ENCODE measurements around the gene WBP1L. TPM values are rescaled to one million over a fixed set of nuclear protein-coding genes. Genes with fewer than 3 reads are reported as not detected.

WBP1L gene
- total and polyA plus RNA-seq, 2 experiments from 2014 or later: 7.0 to 55.7 TPM

- no peaks in the 10 kb centered on the region for H3K9me2 ChIP-seq (ENCODE audit: insufficient read depth)
- no peaks in the 10 kb centered on the region; the same call in none of the 2 replicates for H4K20me1 ChIP-seq (replicated peaks; ENCODE audit: insufficient read depth)
- no peaks in the 10 kb centered on the region for H3K27me3 ChIP-seq (ENCODE audit: insufficient read depth)
- H3K27ac Mint-ChIP-seq: no peak overlapping the region
- no peak overlapping the region for H2AFZ ChIP-seq
- H3K27ac ChIP-seq (ENCODE audit: low read depth): no peak overlapping the region
- peaks cover 1% of the 10 kb centered on the region; the same call in 1 of the 2 replicates for H3K4me1 ChIP-seq (ENCODE audit: insufficient read depth)
- H3F3A ChIP-seq (replicated peaks; ENCODE audit: low read depth): 0 out of 2 replicates have a peak, but pooled peaks cover 3% of the 10 kb centered on the region
- H3K79me2 ChIP-seq (replicated peaks; ENCODE audit: insufficient read depth): peaks cover 20% of the 10 kb centered on the region
- H3K4me1 Mint-ChIP-seq: peaks cover 9% of the 10 kb centered on the region; the same call in 2 of the 3 replicates
- TF ChIP-seq CTCF (conservative IDR thresholded peaks at IDR 0.05; ENCODE audit: low read depth in 2 of 2): no peak
- no peak for TF ChIP-seq STAT1 (IDR thresholded peaks at IDR 0.05; ENCODE audit: unreplicated experiment)
- TF ChIP-seq EZH2 (IDR thresholded peaks at IDR 0.05; ENCODE audit: low read depth, unreplicated experiment): no peak
- no peak for TF ChIP-seq ZNF331 (CRISPR knock-in tag; IDR thresholded peaks at IDR 0.05; ENCODE audit: low read depth)
- TF ChIP-seq NANOG (IDR thresholded peaks at IDR 0.05; ENCODE audit: borderline replicate concordance): no peak
- TF ChIP-seq JUNB (IDR thresholded peaks at IDR 0.05; ENCODE audit: unreplicated experiment): no peak
- no peak for TF ChIP-seq CREB1 (CRISPR knock-in tag; IDR thresholded peaks at IDR 0.05; ENCODE audit: low read depth)
- TF ChIP-seq, protein P1, sequence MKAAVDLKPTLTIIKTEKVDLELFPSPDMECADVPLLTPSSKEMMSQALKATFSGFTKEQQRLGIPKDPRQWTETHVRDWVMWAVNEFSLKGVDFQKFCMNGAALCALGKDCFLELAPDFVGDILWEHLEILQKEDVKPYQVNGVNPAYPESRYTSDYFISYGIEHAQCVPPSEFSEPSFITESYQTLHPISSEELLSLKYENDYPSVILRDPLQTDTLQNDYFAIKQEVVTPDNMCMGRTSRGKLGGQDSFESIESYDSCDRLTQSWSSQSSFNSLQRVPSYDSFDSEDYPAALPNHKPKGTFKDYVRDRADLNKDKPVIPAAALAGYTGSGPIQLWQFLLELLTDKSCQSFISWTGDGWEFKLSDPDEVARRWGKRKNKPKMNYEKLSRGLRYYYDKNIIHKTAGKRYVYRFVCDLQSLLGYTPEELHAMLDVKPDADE (IDR thresholded peaks at IDR 0.05): no peak
- no peak for TF ChIP-seq EZH2phosphoT487 (IDR thresholded peaks at IDR 0.05; ENCODE audit: unreplicated experiment)
- no peak for TF ChIP-seq ZNF462 (CRISPR knock-in tag; IDR thresholded peaks at IDR 0.05)
- no peak for TF ChIP-seq REST (IDR thresholded peaks at IDR 0.05; ENCODE audit: unreplicated experiment)
- no peak for TF ChIP-seq POLR2AphosphoS5 (IDR thresholded peaks at IDR 0.05; ENCODE audit: low read depth)
- no peak for TF ChIP-seq ZNF114 (CRISPR knock-in tag; IDR thresholded peaks at IDR 0.05)
- DNase-seq (ENCODE audit: low spot score) (no peak), ATAC-seq (no peak)
- no peaks in the 10 kb centered on the region for H3K9me3 Mint-ChIP-seq
- H3K36me3 Mint-ChIP-seq (ENCODE audit: low read depth): no peaks in the 10 kb centered on the region
- H3K36me3 ChIP-seq (ENCODE audit: insufficient read depth): no peaks in the 10 kb centered on the region
- no peak overlapping the region for H3K4me2 ChIP-seq
- no peak overlapping the region for H3K4me3 ChIP-seq
- no peak overlapping the region; the same call in 2 of the 3 replicates for H3K4me3 Mint-ChIP-seq
- peaks cover 6% of the 10 kb centered on the region for H3K27me3 Mint-ChIP-seq (ENCODE audit: insufficient read depth, low read depth, poor library complexity)
Measured at GRCh38 chr10:102758240-102758932, 14.6 kb downstream of the WBP1L start.
